A673 (cell line): ENCODE data around the gene RAP1GAP2. TPM values are rescaled to one million over a fixed set of nuclear protein-coding genes. Genes with fewer than 3 reads are reported as not detected.

Experiments used
- Bru-seq: library from RNA; stranded (reverse); fragments of 400-500 nt; gene quantifications from one replicate; lab custom pipeline; 2021; lab: Mats Ljungman, UMichigan
- BruChase-seq, 2 experiments: library from RNA; stranded (reverse); fragments of 400-500 nt; gene quantifications; one replicate each; lab custom pipeline; 2021; lab: Mats Ljungman, UMichigan
- BruUV-seq: library from RNA; stranded (reverse); fragments of 400-500 nt; replicated peaks from 2 replicates; lab custom pipeline; 2021; lab: Mats Ljungman, UMichigan
- CTCF ChIA-PET: fragments of 300-600 bp; sonication (Branson Sonifier 250); formaldehyde crosslinking; loops from one replicate; lab custom pipeline; 2022; ENCODE audit warnings: antibody characterized with exemption; lab: Charles Lee
- POLR2A ChIA-PET: fragments of 300-600 bp; sonication (Branson Sonifier 250); formaldehyde crosslinking; loops from one replicate; lab custom pipeline; 2022; ENCODE audit warnings: antibody characterized with exemption; ENCODE audit not compliant: low non-redundant PET; lab: Charles Lee
- DNase-seq: peaks from one replicate; pipeline ENCODE4 v3.0.0-alpha.2; 2015; ENCODE audit warnings: low spot score
- H3K27ac ChIP-seq: fragments of 200-600 bp; sonication (generic); 2 replicates; pipeline ENCODE4 v1.5.1; 2016; ENCODE audit warnings: mixed run types, low read depth, mild to moderate bottlenecking, mixed read lengths, antibody characterized with exemption, low read length; ENCODE audit not compliant: poor library complexity, severe bottlenecking
- H3K27me3 ChIP-seq: fragments of 200-600 bp; sonication (generic); replicated peaks from 2 replicates; pipeline ENCODE4 v1.6.1; 2017; ENCODE audit warnings: mixed run types, low read depth, mild to moderate bottlenecking, mixed read lengths, antibody characterized with exemption, low read length; ENCODE audit not compliant: insufficient read depth, poor library complexity
- H3K36me3 ChIP-seq: fragments of 200-600 bp; sonication (generic); 2 replicates; pipeline ENCODE4 v1.6.1; 2016; ENCODE audit warnings: mixed run types, mild to moderate bottlenecking, mixed read lengths, antibody characterized with exemption, low read length; ENCODE audit not compliant: insufficient read depth, poor library complexity, severe bottlenecking
- H3K4me1 ChIP-seq: fragments of 200-600 bp; sonication (generic); 2 replicates; pipeline ENCODE4 v1.6.1; 2017; ENCODE audit warnings: mixed run types, mild to moderate bottlenecking, mixed read lengths, antibody characterized with exemption, low read length; ENCODE audit not compliant: insufficient read depth, poor library complexity, severe bottlenecking
- H3K4me3 ChIP-seq: fragments of 200-600 bp; sonication (generic); 2 replicates; pipeline ENCODE4 v1.5.1; 2016; ENCODE audit warnings: low read depth, mixed run types, mild to moderate bottlenecking, mixed read lengths, low read length; ENCODE audit not compliant: poor library complexity, severe bottlenecking
- H3K9me3 ChIP-seq: fragments of 200-600 bp; sonication (generic); 2 replicates; pipeline ENCODE4 v1.6.1; 2016; ENCODE audit warnings: mixed run types, low read depth, mild to moderate bottlenecking, mixed read lengths, antibody characterized with exemption, low read length; ENCODE audit not compliant: poor library complexity, severe bottlenecking
- CTCF ChIP-seq: fragments of 300-800, 200-600 bp; sonication (generic); conservative IDR thresholded peaks from 2 replicates; pipeline ENCODE4 v1.5.1; 2017; ENCODE audit warnings: low read depth, mild to moderate bottlenecking, antibody characterized with exemption, low read length, moderate library complexity, mixed read lengths
- EZH2 ChIP-seq: fragments of 200-600 bp; sonication (generic); IDR thresholded peaks from 2 replicates; pipeline ENCODE4 v1.6.1; 2017; ENCODE audit warnings: borderline replicate concordance, low read depth, mild to moderate bottlenecking, mixed read lengths, antibody characterized with exemption, low read length; ENCODE audit not compliant: poor library complexity, severe bottlenecking
- intact Hi-C: fragments of 100-400 bp; cut with micrococcal nuclease; formaldehyde crosslinking; loops from one replicate; pipeline ENCODE4 v1.10.0; 2022; ENCODE audit not compliant: unreplicated experiment
- long read RNA-seq: library from polyadenylated mRNA; stranded (forward); transcript quantifications from one replicate; pipeline ENCODE4 v2.0.0, GENCODE V29; 2022
- total RNA-seq: library from RNA; stranded (reverse); gene quantifications from 2 replicates; pipeline ENCODE4 v1.2.3, GENCODE V29; 2021

The RAP1GAP2 gene
- total RNA-seq = 0.04 and 0.06 TPM in 2 replicates
- percentile 3 among the genes with signal in this experiment for Bru-seq, nascent RNA
- BruChase-seq, experiment 1, labeled RNA remaining after a 2-hour chase = percentile 3 among the genes with signal in this experiment
- percentile 3 among the genes with signal in this experiment for BruChase-seq, experiment 2, labeled RNA remaining after a 6-hour chase
- long read RNA-seq = 0 reads

- H3K36me3 ChIP-seq = no peaks in the 10 kb centered on the region
- H3K27me3 ChIP-seq = peaks cover 4% of the 10 kb centered on the region
- no peaks in the 10 kb centered on the region for H3K9me3 ChIP-seq
- no peak for DNase-seq
- no TSS peak for BruUV-seq
- no peaks in the 10 kb centered on the region for H3K4me1 ChIP-seq
- H3K27ac ChIP-seq = no peak within 1 kb of the TSS
- intact Hi-C loops = no loop called here
- H3K4me3 ChIP-seq = no peak within 1 kb of the TSS
- TF ChIP-seq CTCF (no peak), EZH2 (no peak)
- POLR2A ChIA-PET = no interaction called here
- CTCF ChIA-PET = no interaction called here
Measured at GRCh38 chr17:2796164-2797125, at the start of gene RAP1GAP2. RAP1GAP2 (plus strand) TSS chr17:2796438; CDS start chr17:2796528, 90 bp downstream.

GRCh38 chr17:2749058-2749783 is 47.0 kb upstream of the RAP1GAP2 start, which contains the start of gene CCDC92B:
CCDC92B (minus strand) TSS chr17:2749652; CDS start chr17:2735145, 14,507 bp downstream.
- peak within 1 kb of the TSS; percentile 15 for H3K4me3 ChIP-seq
- no peak for DNase-seq
- ChIA-PET POLR2A (no interaction called here), CTCF (no interaction called here)
- no peaks in the 10 kb centered on the region for H3K36me3 ChIP-seq
- no peak within 1 kb of the TSS for H3K27ac ChIP-seq
- H3K4me1 ChIP-seq = no peaks in the 10 kb centered on the region
- no peaks in the 10 kb centered on the region for H3K9me3 ChIP-seq
- H3K27me3 ChIP-seq = peaks cover 56% of the 10 kb centered on the region
- TF ChIP-seq EZH2 (no peak), CTCF (no peak)
- BruUV-seq = no TSS peak
- intact Hi-C loops = no loop called here

- Histone ChIP-seq H3K4me3 (no peak overlapping the region), H3K36me3 (no peaks in the 10 kb centered on the region), H3K27me3 (peaks cover 52% of the 10 kb centered on the region), H3K9me3 (no peaks in the 10 kb centered on the region), H3K27ac (no peak overlapping the region), H3K4me1 (no peaks in the 10 kb centered on the region)
- no TSS peak for BruUV-seq
- ChIA-PET CTCF (no interaction called here), POLR2A (no interaction called here)
- intact Hi-C loops = no loop called here
- peak; percentile 73 for DNase-seq
- TF ChIP-seq EZH2 (no peak), CTCF (no peak)
Measured at GRCh38 chr17:2749784-2750181, 46.5 kb upstream of the RAP1GAP2 start.
